ENCODE measurements around the gene GNAQ. TPM values are rescaled to one million over a fixed set of nuclear protein-coding genes. Genes with fewer than 3 reads are reported as not detected.

GNAQ gene
- total and polyA plus RNA-seq, 2 experiments from 2014 or later, result 21.1 to 43.1 TPM

GRCh38 chr9:77707383-77708063 is 324.1 kb downstream of the GNAQ start:
- H3K27ac Mint-ChIP-seq, result no peak overlapping the region
- no peaks in the 10 kb centered on the region for H3K79me2 ChIP-seq (replicated peaks; ENCODE audit: insufficient read depth)
- no peak overlapping the region for H3K27ac ChIP-seq (ENCODE audit: low read depth)
- H4K20me1 ChIP-seq (replicated peaks; ENCODE audit: insufficient read depth), result no peaks in the 10 kb centered on the region
- no peaks in the 10 kb centered on the region for H3F3A ChIP-seq (replicated peaks; ENCODE audit: low read depth)
- H3K4me1 Mint-ChIP-seq, result peaks cover 3% of the 10 kb centered on the region; the same call in 1 of the 3 replicates
- no peaks in the 10 kb centered on the region for H3K27me3 ChIP-seq (ENCODE audit: insufficient read depth)
- H3K36me3 Mint-ChIP-seq (ENCODE audit: low read depth), result peaks cover 28% of the 10 kb centered on the region
- TF ChIP-seq NANOG (IDR thresholded peaks at IDR 0.05; ENCODE audit: borderline replicate concordance) (no peak), CREB1 (CRISPR knock-in tag; IDR thresholded peaks at IDR 0.05; ENCODE audit: low read depth) (no peak), ZNF462 (CRISPR knock-in tag; IDR thresholded peaks at IDR 0.05) (no peak), EZH2 (IDR thresholded peaks at IDR 0.05; ENCODE audit: low read depth, unreplicated experiment) (no peak), STAT1 (IDR thresholded peaks at IDR 0.05; ENCODE audit: unreplicated experiment) (no peak), REST (IDR thresholded peaks at IDR 0.05; ENCODE audit: unreplicated experiment) (no peak), ZNF114 (CRISPR knock-in tag; IDR thresholded peaks at IDR 0.05) (no peak), EZH2phosphoT487 (IDR thresholded peaks at IDR 0.05; ENCODE audit: unreplicated experiment) (no peak), ETS1 (IDR thresholded peaks at IDR 0.05) (no peak), POLR2AphosphoS5 (IDR thresholded peaks at IDR 0.05; ENCODE audit: low read depth) (no peak), JUNB (IDR thresholded peaks at IDR 0.05; ENCODE audit: unreplicated experiment) (no peak), ZNF331 (CRISPR knock-in tag; IDR thresholded peaks at IDR 0.05; ENCODE audit: low read depth) (no peak)
- TF ChIP-seq, protein P1, sequence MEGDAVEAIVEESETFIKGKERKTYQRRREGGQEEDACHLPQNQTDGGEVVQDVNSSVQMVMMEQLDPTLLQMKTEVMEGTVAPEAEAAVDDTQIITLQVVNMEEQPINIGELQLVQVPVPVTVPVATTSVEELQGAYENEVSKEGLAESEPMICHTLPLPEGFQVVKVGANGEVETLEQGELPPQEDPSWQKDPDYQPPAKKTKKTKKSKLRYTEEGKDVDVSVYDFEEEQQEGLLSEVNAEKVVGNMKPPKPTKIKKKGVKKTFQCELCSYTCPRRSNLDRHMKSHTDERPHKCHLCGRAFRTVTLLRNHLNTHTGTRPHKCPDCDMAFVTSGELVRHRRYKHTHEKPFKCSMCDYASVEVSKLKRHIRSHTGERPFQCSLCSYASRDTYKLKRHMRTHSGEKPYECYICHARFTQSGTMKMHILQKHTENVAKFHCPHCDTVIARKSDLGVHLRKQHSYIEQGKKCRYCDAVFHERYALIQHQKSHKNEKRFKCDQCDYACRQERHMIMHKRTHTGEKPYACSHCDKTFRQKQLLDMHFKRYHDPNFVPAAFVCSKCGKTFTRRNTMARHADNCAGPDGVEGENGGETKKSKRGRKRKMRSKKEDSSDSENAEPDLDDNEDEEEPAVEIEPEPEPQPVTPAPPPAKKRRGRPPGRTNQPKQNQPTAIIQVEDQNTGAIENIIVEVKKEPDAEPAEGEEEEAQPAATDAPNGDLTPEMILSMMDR (conservative IDR thresholded peaks at IDR 0.05; ENCODE audit: low read depth in 2 of 2), result no peak
- no peak for ATAC-seq
- H3K4me3 Mint-ChIP-seq, result no peak overlapping the region
- H3K9me3 Mint-ChIP-seq, result peaks cover 38% of the 10 kb centered on the region
- H3K4me2 ChIP-seq, result no peak overlapping the region
- H3K4me1 ChIP-seq (ENCODE audit: insufficient read depth), result no peaks in the 10 kb centered on the region
- no peaks in the 10 kb centered on the region for H3K27me3 Mint-ChIP-seq (ENCODE audit: insufficient read depth, low read depth, poor library complexity)
- H3K4me3 ChIP-seq, result no peak overlapping the region
- H3K36me3 ChIP-seq (ENCODE audit: insufficient read depth), result no peaks in the 10 kb centered on the region
- peaks cover 5% of the 10 kb centered on the region; the same call in 1 of the 2 replicates for H3K9me2 ChIP-seq (ENCODE audit: insufficient read depth)
- no peak overlapping the region for H2AFZ ChIP-seq
- no peak for DNase-seq (ENCODE audit: low spot score)
